Activated T-helper 2 cell treated with anti-CD3 and anti-CD28 coated beads, Interferon-gamma antibody, Interleukin-2, Interleukin-4, amounts not matched to agents 10 μg/mL and 5 μg/mL and 100 μg/mL, durations not matched to agents 14 hours and 24 hours and 36 hours (primary cell): ENCODE data around the gene TMEM187. TPM values are rescaled to one million over a fixed set of nuclear protein-coding genes. Genes with fewer than 3 reads are reported as not detected.
"Not testable (repeated sequence)": the region's sequence is repeated elsewhere in the genome, so short reads cannot be mapped to it uniquely, and the experiment has no call there.

Experiments used
- DNase-seq: peaks from one replicate; pipeline ENCODE4 v3.0.0; 2021; ENCODE audit warnings: low spot score
- H3K27ac Mint-ChIP-seq: one replicate; pipeline ENCODE4 v1.8.0; 2021; ENCODE audit warnings: mixed read lengths
- H3K27me3 Mint-ChIP-seq: one replicate; pipeline ENCODE4 v1.8.0; 2021; ENCODE audit warnings: low read depth, mixed read lengths
- H3K36me3 Mint-ChIP-seq: one replicate; pipeline ENCODE4 v1.8.0; 2021; ENCODE audit warnings: low read depth, mixed read lengths
- H3K4me1 Mint-ChIP-seq: one replicate; pipeline ENCODE4 v1.8.0; 2021; ENCODE audit warnings: low read depth, mixed read lengths
- H3K4me3 Mint-ChIP-seq: one replicate; pipeline ENCODE4 v1.8.0; 2021; ENCODE audit warnings: low read depth, mild to moderate bottlenecking, moderate library complexity, mixed read lengths
- H3K9me3 Mint-ChIP-seq: one replicate; pipeline ENCODE4 v1.8.0; 2021; ENCODE audit warnings: mixed read lengths
- intact Hi-C: fragments of 100-400 bp; cut with micrococcal nuclease; formaldehyde crosslinking; loops from one replicate; pipeline ENCODE4 v1.15.1; 2023
- total RNA-seq: library from RNA; stranded (reverse); gene quantifications from 2 replicates; pipeline ENCODE4 v1.2.3, GENCODE V29; 2022

The TMEM187 gene
- total RNA-seq, 1 donor from 2014 or later, result 2.1 TPM

DNA sequence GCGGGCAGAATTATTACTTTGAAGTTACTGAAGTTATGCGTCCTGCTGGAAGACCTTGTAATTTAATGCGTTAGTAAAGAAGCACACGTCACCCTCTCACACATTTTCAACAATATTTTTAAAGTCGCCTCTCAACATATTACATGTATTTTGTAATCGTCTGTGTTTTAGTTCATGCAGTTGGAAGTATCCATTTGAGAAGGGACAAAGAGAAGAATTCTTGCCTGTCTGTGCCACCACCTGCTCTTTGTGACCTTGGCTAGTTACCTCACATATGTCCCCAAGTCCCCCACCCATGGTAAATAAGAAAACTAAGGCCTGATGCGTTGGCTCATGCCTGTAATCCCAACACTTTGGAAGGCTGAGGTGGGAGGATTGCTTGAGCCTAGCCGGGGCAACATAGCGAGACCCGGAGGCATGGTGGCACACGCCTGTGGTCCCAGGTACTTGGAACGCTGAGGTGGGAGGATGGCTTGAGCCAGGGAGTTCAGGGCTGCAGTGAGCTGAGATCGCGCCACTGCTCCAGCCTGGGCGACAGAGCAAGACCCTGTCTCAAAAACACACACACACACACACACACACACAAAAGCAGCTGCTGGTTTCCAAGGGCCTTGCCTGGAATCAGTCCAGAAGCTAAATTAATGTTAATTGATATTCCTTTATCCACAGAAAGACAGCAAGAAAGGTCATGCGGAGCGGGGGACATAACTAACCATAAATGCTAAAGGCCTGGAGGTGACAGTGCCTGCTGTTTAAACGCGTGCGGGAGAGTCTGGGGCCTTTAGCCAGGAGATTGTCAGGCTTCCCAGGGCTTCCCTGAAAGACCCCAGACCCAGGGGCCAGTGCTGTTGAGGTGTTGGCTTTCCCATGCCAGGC, 811 bp downstream of the TMEM187 start:
- intact Hi-C loops, result loop anchor here (5.0 kb wide), 3 partner anchors 49 to 404 kb away; partner anchors contain the start of genes EMD and MECP2
- no peak for DNase-seq
- Mint-ChIP-seq H3K27me3 (no peaks in the 10 kb centered on the region), H3K9me3 (no peaks in the 10 kb centered on the region), H3K36me3 (peaks cover 22% of the 10 kb centered on the region), H3K4me1 (peaks cover 20% of the 10 kb centered on the region), H3K27ac (peak overlapping the region; percentile 95), H3K4me3 (peak overlapping the region; percentile 85)

DNA sequence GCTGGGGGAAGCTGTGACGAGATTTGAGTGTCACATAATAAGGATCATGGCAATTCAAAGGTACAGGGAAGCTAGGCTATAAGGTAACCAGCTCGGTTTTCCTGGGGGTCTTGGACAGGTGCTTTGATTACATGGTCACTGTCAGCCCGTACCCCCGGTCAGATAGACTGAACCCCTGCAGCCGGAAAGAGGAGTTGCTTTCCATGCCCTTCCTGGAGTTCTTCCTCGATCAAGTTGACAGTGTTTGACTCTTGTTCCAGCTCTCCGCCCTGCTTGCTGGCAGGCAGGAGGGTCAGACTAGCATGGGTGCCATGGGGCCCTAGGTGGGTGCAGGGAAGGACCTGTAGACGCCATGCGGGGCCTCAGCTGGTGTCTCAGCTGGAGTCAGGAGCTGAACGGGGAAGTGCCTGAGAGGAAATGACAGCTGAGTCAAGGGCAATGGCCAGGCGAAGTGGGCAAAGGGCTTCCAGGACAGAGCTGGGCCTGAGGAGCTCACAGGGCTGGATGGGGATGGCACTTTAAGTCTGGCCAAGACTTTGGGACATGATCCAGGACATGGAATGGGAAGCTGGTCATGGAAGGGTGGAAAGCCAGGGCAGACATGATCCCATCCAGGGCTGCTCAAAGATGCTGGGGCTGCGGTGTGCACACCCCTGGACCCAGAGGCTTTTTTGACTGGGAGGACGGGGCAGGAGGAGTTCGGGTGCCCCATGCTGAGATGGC, 1.6 kb downstream of the TMEM187 start:
- DNase-seq, result no peak
- no peaks in the 10 kb centered on the region for H3K9me3 Mint-ChIP-seq
- H3K4me3 Mint-ChIP-seq, result peak overlapping the region; percentile 85
- H3K4me1 Mint-ChIP-seq, result peaks cover 19% of the 10 kb centered on the region
- no peaks in the 10 kb centered on the region for H3K27me3 Mint-ChIP-seq
- intact Hi-C loops, result loop anchor here (5.0 kb wide), 3 partner anchors 48 to 403 kb away; partner anchors contain the start of genes EMD and MECP2
- peaks cover 15% of the 10 kb centered on the region for H3K36me3 Mint-ChIP-seq
- peak overlapping the region; percentile 95 for H3K27ac Mint-ChIP-seq

DNA sequence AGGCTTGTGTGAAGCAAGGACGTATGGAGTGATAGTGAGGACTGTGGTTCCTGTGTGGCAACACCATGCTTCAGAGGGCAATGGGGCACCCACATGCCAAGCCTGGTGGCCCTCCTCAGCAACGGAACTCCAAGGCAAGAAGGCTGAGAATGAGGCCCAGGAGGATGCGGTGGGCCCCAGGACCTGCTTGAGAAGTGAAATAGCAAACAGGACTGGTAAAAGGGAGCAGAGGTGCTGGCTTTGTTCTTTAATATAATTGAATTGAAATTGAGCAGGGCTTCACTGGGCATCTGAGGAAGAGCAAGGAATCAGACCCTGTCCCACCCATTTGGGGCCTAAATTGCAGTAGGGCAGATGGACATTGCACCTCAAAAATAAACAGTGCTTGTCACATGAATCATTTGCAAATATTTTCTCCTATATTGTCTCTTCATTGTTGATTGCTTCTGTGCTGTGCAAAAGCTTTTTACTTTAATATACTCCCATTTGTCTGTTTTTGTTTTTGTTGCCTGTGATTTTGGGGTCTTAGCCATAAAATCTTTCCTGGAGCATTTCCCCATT, 2.3 kb downstream of the TMEM187 start:
- no peaks in the 10 kb centered on the region for H3K9me3 Mint-ChIP-seq
- H3K36me3 Mint-ChIP-seq, result peaks cover 9% of the 10 kb centered on the region
- peaks cover 16% of the 10 kb centered on the region for H3K4me1 Mint-ChIP-seq
- no peak for DNase-seq
- H3K27me3 Mint-ChIP-seq, result no peaks in the 10 kb centered on the region
- peak overlapping the region; percentile 85 for H3K4me3 Mint-ChIP-seq
- intact Hi-C loops, result loop anchor here (5.0 kb wide), 3 partner anchors 47 to 402 kb away; partner anchors contain the start of genes EMD and MECP2
- H3K27ac Mint-ChIP-seq, result peak overlapping the region; percentile 95

DNA sequence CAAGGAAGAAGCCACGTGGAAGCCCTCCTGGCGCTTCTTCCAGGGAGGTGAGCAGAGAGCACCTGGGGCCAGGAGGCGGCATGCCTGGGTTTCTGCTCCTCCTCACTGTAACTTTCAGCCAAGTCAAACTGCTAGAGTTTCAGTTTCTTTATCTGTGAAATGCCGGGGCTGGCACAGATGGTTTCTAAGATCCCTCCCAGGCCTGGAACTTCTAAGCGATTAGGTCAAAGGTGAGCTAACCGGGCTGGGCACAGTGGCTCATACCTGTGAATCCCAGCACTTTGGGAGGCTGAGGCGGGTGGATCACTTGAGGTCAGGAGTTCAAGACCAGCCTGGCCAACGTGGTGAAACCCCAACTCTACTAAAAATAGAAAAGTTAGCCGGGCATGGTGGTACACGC, 7.8 kb downstream of the TMEM187 start:
- H3K27me3 Mint-ChIP-seq, DNase-seq, H3K36me3 Mint-ChIP-seq, H3K9me3 Mint-ChIP-seq: not testable (repeated sequence)
- intact Hi-C loops, result loop anchor here (5.0 kb wide), 1 partner anchor 37 kb away; the partner anchor contains the start of gene IRAK1
- H3K4me3 Mint-ChIP-seq, result peak overlapping the region; percentile 49
- peaks cover 37% of the 10 kb centered on the region for H3K4me1 Mint-ChIP-seq
- peak overlapping the region; percentile 81 for H3K27ac Mint-ChIP-seq

DNA sequence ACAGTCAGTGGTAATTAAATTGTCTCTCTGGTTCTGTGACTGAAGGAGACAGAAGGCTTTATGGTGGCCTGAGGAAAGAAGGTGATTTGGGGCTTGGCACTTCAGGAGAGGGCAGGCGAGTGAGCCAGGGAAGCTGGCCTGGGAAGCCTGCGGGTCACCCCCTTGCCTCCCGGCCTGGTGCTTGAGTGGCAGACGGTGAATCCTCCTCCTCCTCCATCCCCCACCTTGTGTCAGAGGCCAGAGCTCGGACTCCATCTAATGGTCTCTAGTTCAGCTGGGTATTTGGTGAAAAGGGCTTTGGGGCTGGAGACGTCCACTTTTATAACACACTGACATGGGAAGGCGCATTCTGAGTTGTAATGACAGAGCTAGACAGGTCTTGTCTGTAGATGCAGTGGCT, 8.7 kb downstream of the TMEM187 start:
- no peak for DNase-seq
- Mint-ChIP-seq H3K27me3 (no peaks in the 10 kb centered on the region), H3K4me1 (peaks cover 35% of the 10 kb centered on the region), H3K27ac (peak overlapping the region; percentile 98), H3K4me3 (peak overlapping the region; percentile 55), H3K9me3 (no peaks in the 10 kb centered on the region), H3K36me3 (no peaks in the 10 kb centered on the region)
- intact Hi-C loops, result loop anchor here (5.0 kb wide), 1 partner anchor 36 kb away; the partner anchor contains the start of gene IRAK1

DNA sequence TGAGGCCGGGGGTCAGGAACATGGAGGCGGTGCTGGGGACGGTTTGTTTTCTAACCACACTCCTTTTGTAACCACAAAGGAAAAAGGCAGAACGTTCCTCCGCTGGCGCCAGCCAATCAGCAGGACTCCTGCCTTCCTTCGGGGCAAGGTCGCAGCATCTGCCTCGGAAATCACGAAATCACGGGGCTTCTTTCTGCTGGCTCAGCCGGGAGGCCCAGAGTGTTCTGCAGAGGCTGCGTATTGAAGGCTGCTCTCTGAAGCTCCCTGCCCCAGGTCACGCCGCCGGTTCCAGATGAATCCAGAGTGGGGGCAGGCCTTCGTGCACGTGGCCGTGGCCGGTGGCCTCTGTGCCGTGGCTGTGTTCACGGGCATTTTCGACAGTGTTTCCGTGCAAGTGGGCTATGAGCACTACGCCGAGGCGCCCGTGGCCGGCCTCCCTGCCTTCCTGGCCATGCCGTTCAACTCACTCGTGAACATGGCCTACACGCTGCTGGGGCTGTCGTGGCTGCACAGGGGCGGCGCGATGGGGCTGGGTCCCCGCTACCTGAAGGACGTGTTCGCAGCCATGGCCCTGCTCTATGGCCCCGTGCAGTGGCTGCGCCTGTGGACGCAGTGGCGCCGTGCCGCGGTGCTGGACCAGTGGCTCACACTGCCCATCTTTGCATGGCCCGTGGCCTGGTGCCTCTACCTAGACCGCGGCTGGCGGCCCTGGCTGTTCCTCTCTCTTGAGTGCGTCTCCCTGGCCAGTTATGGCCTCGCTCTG, 9.4 kb downstream of the TMEM187 start:
- peak overlapping the region; percentile 98 for H3K27ac Mint-ChIP-seq
- peaks cover 35% of the 10 kb centered on the region for H3K4me1 Mint-ChIP-seq
- H3K9me3 Mint-ChIP-seq, result no peaks in the 10 kb centered on the region
- intact Hi-C loops, result loop anchor here (5.0 kb wide), 1 partner anchor 35 kb away; the partner anchor contains the start of gene IRAK1
- H3K36me3 Mint-ChIP-seq, result no peaks in the 10 kb centered on the region
- DNase-seq, result peak; percentile 74
- H3K4me3 Mint-ChIP-seq, result peak overlapping the region; percentile 55
- H3K27me3 Mint-ChIP-seq, result no peaks in the 10 kb centered on the region

DNA sequence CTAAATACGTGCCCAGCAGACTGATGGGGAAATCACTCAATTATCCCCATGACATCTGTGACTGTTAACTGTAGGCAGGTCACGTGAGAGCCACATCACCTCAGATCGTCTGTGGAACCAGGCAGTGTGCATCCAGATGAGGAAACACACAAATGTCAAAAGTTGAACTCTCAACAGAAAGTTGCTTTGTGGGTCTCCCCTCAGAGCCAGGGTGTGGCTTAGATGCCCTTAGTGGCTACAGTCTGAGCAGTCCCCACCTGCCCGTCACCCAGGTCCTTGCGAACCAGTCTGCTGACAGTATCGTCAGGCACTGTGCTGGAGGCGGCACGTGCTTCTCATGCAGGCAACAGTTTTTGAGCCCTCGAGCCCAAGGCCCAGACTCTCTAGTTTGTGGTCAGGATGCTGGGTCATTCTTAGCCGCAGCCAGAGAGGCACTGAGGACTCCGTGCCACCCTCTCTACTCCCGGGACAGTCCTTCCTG, 10.8 kb downstream of the TMEM187 start:
- Mint-ChIP-seq H3K36me3 (no peaks in the 10 kb centered on the region), H3K4me1 (peaks cover 35% of the 10 kb centered on the region), H3K27ac (peak overlapping the region; percentile 98), H3K4me3 (no peak overlapping the region), H3K9me3 (no peaks in the 10 kb centered on the region), H3K27me3 (no peaks in the 10 kb centered on the region)
- no peak for DNase-seq
- intact Hi-C loops, result loop anchor here (5.0 kb wide), 1 partner anchor 34 kb away; the partner anchor contains the start of gene IRAK1

DNA sequence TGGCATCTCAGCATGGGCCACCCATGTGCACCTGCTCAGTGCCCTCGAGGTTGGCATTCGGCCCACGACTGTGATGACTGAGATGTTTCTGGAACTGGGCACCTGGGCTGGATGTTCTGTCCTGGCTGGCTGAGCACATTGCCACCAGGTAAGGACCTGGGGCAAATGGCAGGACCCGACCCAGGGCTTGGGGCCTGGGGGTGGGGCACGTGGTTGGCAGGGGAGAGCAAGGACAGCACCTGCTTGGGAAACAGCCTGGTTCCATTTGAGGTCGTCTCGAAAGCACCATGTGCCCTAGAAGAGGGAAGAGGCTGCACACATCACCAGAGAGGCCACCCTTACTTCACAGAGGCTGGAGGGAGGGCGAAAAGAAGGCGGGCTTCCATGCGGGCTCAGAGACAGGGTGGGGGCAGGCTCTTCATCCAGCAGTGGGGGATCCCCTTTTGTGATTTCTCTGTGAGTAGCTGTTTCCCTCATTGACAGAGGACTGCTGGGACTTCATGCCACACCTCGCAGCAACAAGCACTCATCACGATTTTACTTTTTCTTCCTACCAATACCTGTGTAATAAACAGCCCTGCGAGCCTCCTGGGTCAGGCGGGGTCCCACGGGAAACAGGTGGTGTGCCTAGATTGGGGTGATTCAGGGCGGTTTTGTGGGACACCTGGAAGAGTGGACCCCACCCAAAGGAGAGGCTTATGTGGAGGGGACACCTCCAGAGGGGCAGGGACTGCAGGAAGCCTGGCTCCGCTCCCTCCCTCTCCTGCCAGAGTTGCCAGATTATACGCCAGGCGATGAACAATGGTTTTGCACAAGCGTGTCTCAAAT, 12.0 kb downstream of the TMEM187 start:
- peak overlapping the region; percentile 77 for H3K4me3 Mint-ChIP-seq
- H3K36me3 Mint-ChIP-seq, result no peaks in the 10 kb centered on the region
- no peak for DNase-seq
- H3K9me3 Mint-ChIP-seq, result no peaks in the 10 kb centered on the region
- intact Hi-C loops, result loop anchor here (5.0 kb wide), 1 partner anchor 33 kb away; the partner anchor contains the start of gene IRAK1
- peaks cover 35% of the 10 kb centered on the region for H3K4me1 Mint-ChIP-seq
- H3K27ac Mint-ChIP-seq, result peak overlapping the region; percentile 98
- no peaks in the 10 kb centered on the region for H3K27me3 Mint-ChIP-seq

DNA sequence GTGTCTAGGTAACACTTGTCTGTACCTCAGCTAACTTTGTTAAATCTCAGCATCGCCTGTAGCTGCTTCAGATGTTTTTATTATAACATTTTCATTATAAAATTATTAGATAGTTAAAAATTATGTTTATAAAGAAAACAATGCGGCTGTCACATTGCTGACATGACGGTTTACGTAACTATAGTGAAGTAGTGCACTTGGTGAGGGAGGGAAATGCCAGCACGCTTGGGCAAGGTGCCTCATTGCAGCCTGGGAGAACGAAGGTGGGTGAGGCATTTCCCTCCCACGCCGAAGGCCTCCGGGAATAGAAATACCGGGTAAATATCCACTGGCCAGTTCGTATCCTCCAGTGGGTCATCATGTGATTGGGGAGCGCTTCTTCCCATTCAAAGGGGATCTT, 15.9 kb downstream of the TMEM187 start:
- Mint-ChIP-seq H3K4me1 (peaks cover 17% of the 10 kb centered on the region), H3K36me3 (no peaks in the 10 kb centered on the region), H3K4me3 (no peak overlapping the region), H3K27me3 (no peaks in the 10 kb centered on the region), H3K27ac (no peak overlapping the region), H3K9me3 (no peaks in the 10 kb centered on the region)
- DNase-seq, result no peak
- intact Hi-C loops, result no loop called here

DNA sequence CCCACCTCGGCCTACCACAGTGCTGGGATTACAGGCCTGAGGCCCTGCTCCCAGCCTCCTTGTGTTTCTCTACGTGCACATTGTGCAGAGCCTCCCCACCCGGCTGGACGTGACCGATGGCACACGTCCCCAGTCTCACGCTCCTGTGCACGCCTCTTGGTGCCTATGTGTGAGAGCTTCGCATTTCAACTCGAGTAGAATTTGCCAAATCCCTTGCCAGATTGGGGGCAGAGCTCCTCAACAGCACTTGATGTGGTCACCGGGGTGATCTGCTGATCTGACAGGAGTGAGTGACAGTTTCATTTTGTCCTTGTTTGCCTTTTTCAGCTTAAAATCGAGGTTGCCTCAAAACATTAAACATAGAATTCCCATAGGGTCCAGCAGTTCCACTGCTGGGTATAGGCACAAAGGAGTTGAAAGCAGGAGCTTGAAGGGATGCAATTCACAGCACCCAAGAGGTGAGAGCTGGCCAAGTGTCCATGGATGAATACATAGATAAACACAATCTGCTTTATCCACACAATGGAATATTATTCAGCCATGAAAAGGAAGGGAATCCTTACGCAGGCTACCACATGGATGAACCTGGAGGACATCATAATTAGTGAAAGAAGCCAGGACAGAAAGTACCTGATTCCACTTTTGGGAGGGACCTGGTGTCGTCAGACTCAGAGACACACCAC, 17.6 kb downstream of the TMEM187 start:
- DNase-seq, result no peak
- Mint-ChIP-seq H3K9me3 (no peaks in the 10 kb centered on the region), H3K4me1 (peaks cover 6% of the 10 kb centered on the region), H3K4me3 (no peak overlapping the region), H3K27me3 (no peaks in the 10 kb centered on the region), H3K36me3 (no peaks in the 10 kb centered on the region), H3K27ac (peak overlapping the region; percentile 49)
- intact Hi-C loops, result no loop called here

DNA sequence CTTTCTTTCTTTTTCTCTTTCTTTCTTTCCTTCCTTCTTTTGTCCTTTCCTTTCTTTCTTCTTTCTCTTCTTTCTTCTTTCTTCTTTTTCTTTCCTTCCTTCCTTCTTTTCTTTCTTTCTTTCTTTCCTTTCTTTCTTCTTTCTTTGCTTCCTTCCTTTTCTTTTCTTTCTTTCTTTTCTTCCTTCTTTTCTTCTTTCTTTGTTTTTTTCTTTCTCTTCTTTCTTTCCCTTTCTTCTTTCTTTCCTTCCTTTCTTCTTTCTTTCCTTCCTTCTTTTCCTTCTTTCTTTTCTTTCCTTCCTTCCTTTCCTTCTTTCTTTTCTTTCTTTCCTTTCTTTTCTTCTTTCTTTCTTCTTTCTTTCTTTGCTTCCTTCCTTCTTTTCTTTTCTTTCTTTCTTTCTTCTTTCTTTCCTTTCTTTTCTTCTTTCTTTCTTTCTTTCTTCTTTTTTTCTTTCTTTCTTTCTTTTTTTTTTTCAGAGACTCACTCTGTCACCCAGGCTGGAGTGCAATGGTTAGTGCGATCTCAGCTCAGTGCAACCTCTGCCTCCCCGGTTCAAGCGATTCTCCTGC, 18.5 kb downstream of the TMEM187 start:
- H3K27me3 Mint-ChIP-seq, result no peaks in the 10 kb centered on the region
- H3K4me3 Mint-ChIP-seq, result no peak overlapping the region
- peaks cover 3% of the 10 kb centered on the region for H3K4me1 Mint-ChIP-seq
- intact Hi-C loops, result no loop called here
- no peaks in the 10 kb centered on the region for H3K36me3 Mint-ChIP-seq
- H3K27ac Mint-ChIP-seq, result no peak overlapping the region
- no peak for DNase-seq
- H3K9me3 Mint-ChIP-seq, result no peaks in the 10 kb centered on the region
